ENCODE results near the gene COL4A1. TPM values are rescaled to one million over a fixed set of nuclear protein-coding genes. Genes with fewer than 3 reads are reported as not detected.

Gene COL4A1
- total and polyA plus RNA-seq, 12 donors: 83.3 to 342 (median 147) TPM

DNA sequence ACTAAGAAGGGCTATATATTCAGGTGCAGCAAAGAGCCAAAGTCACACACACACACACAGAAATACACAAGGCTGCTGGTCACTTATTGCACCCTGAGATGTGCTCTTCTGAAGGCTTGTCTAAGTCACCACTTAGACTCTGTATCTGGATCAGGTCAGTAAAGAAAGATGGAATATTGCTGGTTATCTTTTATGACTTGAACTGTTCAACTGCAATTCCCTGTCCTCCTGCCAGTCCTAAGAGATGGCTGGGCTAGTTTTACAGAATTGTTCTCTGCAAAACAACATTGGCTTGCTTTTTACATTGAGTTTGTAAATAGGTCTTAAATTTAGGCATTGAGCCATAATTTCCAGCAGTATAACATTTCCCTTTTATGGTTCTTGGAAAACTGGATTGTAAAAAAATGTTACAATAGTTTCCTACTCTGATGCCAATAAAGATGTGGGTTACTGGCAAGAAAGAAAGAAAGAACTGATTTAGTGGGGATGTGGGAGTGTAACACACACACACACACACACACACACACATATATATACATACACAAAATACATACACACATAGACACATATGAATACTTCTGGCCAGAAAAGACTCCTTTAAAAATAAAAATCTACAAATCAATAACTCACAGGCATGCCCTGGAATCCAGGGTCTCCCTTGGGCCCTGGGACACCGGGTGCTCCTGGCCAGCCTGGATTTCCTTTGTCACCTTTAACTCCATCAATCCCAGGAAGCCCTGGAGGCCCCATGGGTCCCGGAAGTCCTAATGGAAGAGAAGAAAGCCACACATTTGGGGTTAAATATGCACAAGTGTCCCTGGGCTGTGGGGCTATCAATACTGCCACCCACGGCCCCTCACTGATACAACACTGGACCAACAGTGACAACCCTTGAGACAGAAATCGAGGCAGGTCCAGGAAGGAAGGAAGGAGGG lies 137.7 kb downstream of the COL4A1 start:
- Histone ChIP-seq H3K4me3 (no peak overlapping the region), H3K4me1 (peaks cover 0 to 6% (median 0%) of the 10 kb centered on the region in 9 donors), H3K27ac (peak overlapping the region in 1 of 10 donors; percentile 16), H3K9me3 (peaks cover 0 to 6% (median 0%) of the 10 kb centered on the region in 11 donors), H3K27me3 (no peaks in the 10 kb centered on the region), H3K36me3 (peaks cover 10 to 98% (median 90%) of the 10 kb centered on the region in 9 donors)
- DNase-seq (no peak), ATAC-seq (no peak)
- intact Hi-C loops (cut with DNase I): loop anchor here in 1 of 10 donors (10.0 kb wide), 1 partner anchor 64 kb away; no protein-coding TSS in a partner anchor
- TF ChIP-seq, protein P1, sequence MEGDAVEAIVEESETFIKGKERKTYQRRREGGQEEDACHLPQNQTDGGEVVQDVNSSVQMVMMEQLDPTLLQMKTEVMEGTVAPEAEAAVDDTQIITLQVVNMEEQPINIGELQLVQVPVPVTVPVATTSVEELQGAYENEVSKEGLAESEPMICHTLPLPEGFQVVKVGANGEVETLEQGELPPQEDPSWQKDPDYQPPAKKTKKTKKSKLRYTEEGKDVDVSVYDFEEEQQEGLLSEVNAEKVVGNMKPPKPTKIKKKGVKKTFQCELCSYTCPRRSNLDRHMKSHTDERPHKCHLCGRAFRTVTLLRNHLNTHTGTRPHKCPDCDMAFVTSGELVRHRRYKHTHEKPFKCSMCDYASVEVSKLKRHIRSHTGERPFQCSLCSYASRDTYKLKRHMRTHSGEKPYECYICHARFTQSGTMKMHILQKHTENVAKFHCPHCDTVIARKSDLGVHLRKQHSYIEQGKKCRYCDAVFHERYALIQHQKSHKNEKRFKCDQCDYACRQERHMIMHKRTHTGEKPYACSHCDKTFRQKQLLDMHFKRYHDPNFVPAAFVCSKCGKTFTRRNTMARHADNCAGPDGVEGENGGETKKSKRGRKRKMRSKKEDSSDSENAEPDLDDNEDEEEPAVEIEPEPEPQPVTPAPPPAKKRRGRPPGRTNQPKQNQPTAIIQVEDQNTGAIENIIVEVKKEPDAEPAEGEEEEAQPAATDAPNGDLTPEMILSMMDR (IDR thresholded peaks at IDR 0.05): no peak
- 47 to 51% methylated on average over 4 of the region's 4 CpGs for WGBS, 2 donors

DNA sequence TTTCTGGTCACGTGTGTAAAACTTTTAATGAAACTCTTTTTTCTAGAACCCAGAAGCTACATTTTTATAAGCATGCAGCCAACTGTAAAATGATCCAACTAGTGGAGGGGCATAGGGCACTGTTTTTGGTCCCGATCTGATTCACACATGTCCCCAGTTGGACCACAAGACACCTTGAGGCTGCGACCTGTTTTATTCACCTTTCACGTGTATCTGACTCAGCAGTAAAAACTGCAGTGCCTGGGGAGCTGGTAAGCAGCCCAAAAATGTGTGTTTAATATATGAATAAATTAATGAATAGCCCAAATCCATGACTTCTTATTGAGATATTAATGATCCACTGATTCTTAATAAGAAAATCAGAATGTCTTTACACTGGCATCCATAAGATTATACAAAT lies 140.4 kb downstream of the COL4A1 start:
- intact Hi-C loops (cut with DNase I): loop anchor here in 1 of 10 donors (10.0 kb wide), 1 partner anchor 62 kb away; no protein-coding TSS in a partner anchor
- DNase-seq (no peak), ATAC-seq (no peak)
- TF ChIP-seq, protein P1 (IDR thresholded peaks at IDR 0.05): no peak
- H3K27ac ChIP-seq: no peak overlapping the region
- no peak overlapping the region for H3K4me3 ChIP-seq
- no peaks in the 10 kb centered on the region for H3K9me3 ChIP-seq
- peaks cover 6 to 98% (median 88%) of the 10 kb centered on the region in 9 donors for H3K36me3 ChIP-seq
- H3K4me1 ChIP-seq: peaks cover 0 to 25% (median 0%) of the 10 kb centered on the region in 9 donors
- H3K27me3 ChIP-seq: no peaks in the 10 kb centered on the region
- 91% methylated on average over 4 of the region's 4 CpGs for WGBS, 2 donors

DNA sequence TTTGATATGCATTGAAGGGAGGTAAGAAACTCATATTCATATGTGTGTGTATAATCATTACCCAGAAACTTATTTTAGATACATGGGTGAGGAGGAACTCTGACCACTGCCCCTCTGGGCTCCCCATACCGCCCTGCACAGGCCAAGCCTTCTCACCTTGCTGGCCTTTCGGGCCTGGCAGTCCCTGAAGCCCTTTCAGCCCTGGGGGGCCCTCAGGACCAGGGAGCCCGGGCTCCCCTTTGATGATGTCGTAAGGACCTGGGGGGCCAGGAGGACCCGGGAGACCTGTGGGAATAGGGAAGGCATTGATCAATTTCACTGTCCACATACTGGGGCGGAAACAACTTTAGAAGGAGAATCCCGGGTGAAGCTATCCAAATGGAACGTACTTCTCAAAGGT lies 142.3 kb downstream of the COL4A1 start:
- no peak overlapping the region for H3K4me3 ChIP-seq
- H3K9me3 ChIP-seq: no peaks in the 10 kb centered on the region
- intact Hi-C loops (cut with DNase I): loop anchor here in 1 of 10 donors (10.0 kb wide), 1 partner anchor 60 kb away; no protein-coding TSS in a partner anchor
- peak in 1 of 8 donors; percentile 45 for ATAC-seq
- no peaks in the 10 kb centered on the region for H3K27me3 ChIP-seq
- 92 to 93% methylated on average over 8 of the region's 8 CpGs for WGBS, 2 donors
- peaks cover 0 to 99% (median 85%) of the 10 kb centered on the region in 9 donors for H3K36me3 ChIP-seq
- peaks cover 0 to 35% (median 0%) of the 10 kb centered on the region in 9 donors for H3K4me1 ChIP-seq
- TF ChIP-seq, protein P1 (IDR thresholded peaks at IDR 0.05): no peak
- no peak overlapping the region for H3K27ac ChIP-seq
- no peak for DNase-seq

DNA sequence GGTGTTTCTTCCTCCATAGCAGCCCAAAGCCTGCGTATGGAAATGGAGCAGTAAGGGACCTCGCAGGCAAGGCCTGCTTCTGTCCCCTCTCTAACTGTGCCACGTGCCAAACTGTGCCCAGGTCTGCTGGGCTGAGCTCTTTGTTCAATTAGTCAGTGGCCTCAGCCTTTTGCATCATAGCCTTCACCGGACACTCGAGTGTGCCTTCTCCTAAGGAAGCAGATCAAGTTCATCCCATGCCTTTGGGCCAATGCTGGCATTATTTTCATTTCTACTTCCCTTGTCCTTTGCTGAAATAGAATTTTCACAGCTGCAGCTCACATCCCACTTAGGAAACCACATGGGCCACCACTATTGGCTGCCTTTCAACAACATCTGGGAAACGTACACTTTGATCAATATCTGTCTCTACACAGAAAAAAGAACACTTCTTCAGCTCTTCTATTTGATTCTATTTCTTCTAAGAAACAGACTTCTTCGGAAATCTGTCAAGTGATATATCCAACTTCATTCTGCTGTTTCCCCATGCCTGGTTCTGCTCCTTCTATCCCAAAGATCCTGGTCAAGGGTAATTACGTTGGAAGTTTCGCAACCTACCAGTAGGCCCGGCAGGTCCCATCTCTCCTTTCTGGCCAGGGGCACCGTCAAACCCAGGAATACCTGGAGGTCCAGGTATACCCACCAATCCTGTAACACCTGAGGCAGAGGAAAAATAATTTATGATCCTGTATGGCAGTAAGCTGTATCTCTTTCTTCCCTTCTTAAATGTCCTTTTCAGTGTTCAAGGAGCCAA lies 143.9 kb downstream of the COL4A1 start:
- WGBS, 2 donors: 66 to 78% methylated on average over 11 of the region's 11 CpGs
- Histone ChIP-seq H3K4me3 (no peak overlapping the region), H3K4me1 (peaks cover 0 to 52% (median 11%) of the 10 kb centered on the region in 9 donors), H3K36me3 (peaks cover 0 to 100% (median 82%) of the 10 kb centered on the region in 9 donors), H3K9me3 (no peaks in the 10 kb centered on the region), H3K27me3 (no peaks in the 10 kb centered on the region), H3K27ac (peak overlapping the region in 1 of 10 donors; percentile 83)
- intact Hi-C loops (cut with DNase I): loop anchor here in 1 of 10 donors (10.0 kb wide), 1 partner anchor 58 kb away; no protein-coding TSS in a partner anchor
- TF ChIP-seq, protein P1 (IDR thresholded peaks at IDR 0.05): no peak
- peak in 2 of 8 donors; percentile 16 for ATAC-seq
- no peak for DNase-seq
